IMR-90 (cell line): ENCODE results near the gene LHFPL6. TPM values are rescaled to one million over a fixed set of nuclear protein-coding genes. Genes with fewer than 3 reads are reported as not detected.

Source experiments
- ATAC-seq: fragments of 200-7000 bp; cut with Tn5 transposase; 2 replicates; pipeline ENCODE4 v1.9.1; 2020; ENCODE audit warnings: low read depth, mild to moderate bottlenecking, moderate library complexity
- BruUV-seq: library from RNA; stranded (reverse); fragments of 400-500 nt; replicated peaks from 2 replicates; lab custom pipeline; 2021; lab: Mats Ljungman, UMichigan
- CTCF ChIA-PET: fragments of 300-600 bp; formaldehyde crosslinking; extraction: SDS; loops from one replicate; lab custom pipeline; 2021; ENCODE audit warnings: antibody characterized with exemption; lab: Yijun Ruan, JAX
- POLR2A ChIA-PET: fragments of 300-600 bp; sonication (Branson Sonifier 250); formaldehyde crosslinking; loops from one replicate; lab custom pipeline; 2022; ENCODE audit warnings: antibody characterized with exemption; ENCODE audit not compliant: unreplicated experiment; lab: Charles Lee
- DNase-seq: peaks from one replicate; pipeline ENCODE4 v3.0.0; 2013
- H2AFZ ChIP-seq: replicated peaks from 2 replicates; pipeline ENCODE3; 2013; ENCODE audit warnings: low read length, mild to moderate bottlenecking; ENCODE audit not compliant: poor library complexity
- H2AK5ac ChIP-seq: 2 replicates; pipeline ENCODE4 v1.6.1; 2013; ENCODE audit warnings: low read depth, low read length, inconsistent platforms
- H2AK9ac ChIP-seq: replicated peaks from 2 replicates; pipeline ENCODE3; 2013; ENCODE audit warnings: mild to moderate bottlenecking, low read depth, low read length, moderate library complexity; ENCODE audit not compliant: poor library complexity
- H2BK120ac ChIP-seq: 2 replicates; pipeline ENCODE4 v1.6.1; 2013; ENCODE audit warnings: low read depth, low read length, inconsistent platforms
- H2BK15ac ChIP-seq: 3 replicates; pipeline ENCODE4 v1.6.1; 2013; ENCODE audit warnings: low read depth, low read length, inconsistent platforms
- H2BK20ac ChIP-seq: 2 replicates; pipeline ENCODE4 v1.6.1; 2013; ENCODE audit warnings: low read depth, mild to moderate bottlenecking, inconsistent platforms, low read length, moderate library complexity
- H2BK5ac ChIP-seq: 2 replicates; pipeline ENCODE4 v1.6.1; 2013; ENCODE audit warnings: mild to moderate bottlenecking, low read depth, low read length, inconsistent platforms; ENCODE audit not compliant: poor library complexity, severe bottlenecking
- H3K14ac ChIP-seq: replicated peaks from 2 replicates; pipeline ENCODE4 v1.6.1; 2013; ENCODE audit warnings: low read depth, low read length, inconsistent platforms
- H3K18ac ChIP-seq: 2 replicates; pipeline ENCODE4 v1.6.1; 2013; ENCODE audit warnings: low read depth, low read length, control low read depth
- H3K23ac ChIP-seq: 2 replicates; pipeline ENCODE4 v1.6.1; 2013; ENCODE audit warnings: low read depth, low read length, inconsistent platforms
- H3K27ac ChIP-seq: 2 replicates; pipeline ENCODE4 v1.5.1; 2013; ENCODE audit warnings: mild to moderate bottlenecking, control low read depth, low read length; ENCODE audit not compliant: insufficient read depth
- H3K27me3 ChIP-seq: 2 replicates; pipeline ENCODE4 v1.6.1; 2013; ENCODE audit warnings: low read length; ENCODE audit not compliant: control insufficient read depth, insufficient read depth
- H3K36me3 ChIP-seq: 2 replicates; pipeline ENCODE4 v1.6.1; 2013; ENCODE audit warnings: low read length, mixed read lengths; ENCODE audit not compliant: control insufficient read depth, insufficient read depth
- H3K4ac ChIP-seq: 2 replicates; pipeline ENCODE4 v1.6.1; 2013; ENCODE audit warnings: low read depth, low read length, inconsistent platforms
- H3K4me1 ChIP-seq: 2 replicates; pipeline ENCODE4 v1.6.1; 2013; ENCODE audit warnings: low read length, mixed read lengths; ENCODE audit not compliant: control insufficient read depth, insufficient read depth
- H3K4me2 ChIP-seq: 2 replicates; pipeline ENCODE4 v1.6.1; 2013; ENCODE audit warnings: low read depth, mild to moderate bottlenecking, control low read depth, low read length, moderate library complexity
- H3K4me3 ChIP-seq: 2 replicates; pipeline ENCODE4 v1.5.1; 2013; ENCODE audit warnings: low read depth, mild to moderate bottlenecking, control low read depth, low read length, moderate library complexity; ENCODE audit not compliant: insufficient read depth
- H3K56ac ChIP-seq: 2 replicates; pipeline ENCODE4 v1.6.1; 2013; ENCODE audit warnings: low read length, inconsistent platforms; ENCODE audit not compliant: insufficient read depth; ENCODE audit errors: extremely low read depth
- H3K79me1 ChIP-seq, 2 experiments: 2 replicates each; pipeline ENCODE4 v1.6.1; 2013; ENCODE audit warnings: low read length in 2 of 2, inconsistent platforms in 1 of 2, low read depth in 1 of 2
- H3K9ac ChIP-seq: 2 replicates; pipeline ENCODE4 v1.6.1; 2013; ENCODE audit warnings: low read depth, low read length, control low read depth
- H3K9me1 ChIP-seq: 2 replicates; pipeline ENCODE4 v1.6.1; 2013; ENCODE audit warnings: low read length, inconsistent platforms; ENCODE audit not compliant: insufficient read depth
- H3K9me3 ChIP-seq: 2 replicates; pipeline ENCODE4 v1.6.1; 2013; ENCODE audit warnings: low read length; ENCODE audit not compliant: control insufficient read depth, insufficient read depth
- H4K20me1 ChIP-seq: 2 replicates; pipeline ENCODE4 v1.6.1; 2013; ENCODE audit warnings: low read length, inconsistent platforms; ENCODE audit not compliant: insufficient read depth
- H4K5ac ChIP-seq: 2 replicates; pipeline ENCODE4 v1.6.1; 2013; ENCODE audit warnings: mild to moderate bottlenecking, low read depth, low read length, control low read depth
- H4K8ac ChIP-seq, 2 experiments: 2 replicates each; pipeline ENCODE4 v1.6.1; 2013; ENCODE audit warnings: low read depth in 2 of 2, low read length in 2 of 2, control low read depth in 1 of 2, inconsistent platforms in 1 of 2
- H4K91ac ChIP-seq: 2 replicates; pipeline ENCODE4 v1.6.1; 2013; ENCODE audit warnings: low read depth, low read length, inconsistent platforms; ENCODE audit not compliant: insufficient read depth
- BHLHE40 ChIP-seq: fragments of 150-350 bp; IDR thresholded peaks from 2 replicates; pipeline ENCODE4 v1.6.1; 2016; ENCODE audit warnings: mild to moderate bottlenecking, low read depth, low read length
- CEBPB ChIP-seq: IDR thresholded peaks from 2 replicates; pipeline ENCODE4 v1.6.1; 2012; ENCODE audit warnings: low read depth, low read length, improper control_type of control experiment
- CHD1 ChIP-seq: IDR thresholded peaks from 2 replicates; pipeline ENCODE4 v1.6.1; 2012; ENCODE audit warnings: low read depth, low read length, improper control_type of control experiment
- CTCF ChIP-seq: conservative IDR thresholded peaks from 2 replicates; pipeline ENCODE4 v1.5.1; 2012; ENCODE audit warnings: mild to moderate bottlenecking, low read depth, low read length, improper control_type of control experiment
- ELK1 ChIP-seq: fragments of 150-350 bp; IDR thresholded peaks from 2 replicates; pipeline ENCODE4 v1.6.1; 2016; ENCODE audit warnings: low read depth, mild to moderate bottlenecking, low read length, moderate library complexity, borderline replicate concordance
- FOS ChIP-seq: fragments of 150-350 bp; IDR thresholded peaks from 2 replicates; pipeline ENCODE4 v1.6.1; 2016; ENCODE audit warnings: low read depth, low read length
- MAFK ChIP-seq: IDR thresholded peaks from 2 replicates; pipeline ENCODE4 v1.6.1; 2012; ENCODE audit warnings: low read depth, low read length, improper control_type of control experiment
- MAZ ChIP-seq: IDR thresholded peaks from 2 replicates; pipeline ENCODE4 v1.6.1; 2012; ENCODE audit warnings: low read depth, mild to moderate bottlenecking, low read length, improper control_type of control experiment, moderate library complexity, borderline replicate concordance
- MXI1 ChIP-seq: IDR thresholded peaks from 2 replicates; pipeline ENCODE4 v1.6.1; 2012; ENCODE audit warnings: low read depth, mild to moderate bottlenecking, low read length, moderate library complexity, borderline replicate concordance
- NFE2L2 ChIP-seq: fragments of 150-350 bp; IDR thresholded peaks from 2 replicates; pipeline ENCODE4 v1.6.1; 2016; ENCODE audit warnings: low read depth, mild to moderate bottlenecking, low read length
- POLR2A ChIP-seq: IDR thresholded peaks from 2 replicates; pipeline ENCODE4 v1.6.1; 2012; ENCODE audit warnings: mild to moderate bottlenecking, low read depth, low read length
- RAD21 ChIP-seq: IDR thresholded peaks from 2 replicates; pipeline ENCODE4 v1.6.1; 2012; ENCODE audit warnings: low read length, improper control_type of control experiment
- RCOR1 ChIP-seq: IDR thresholded peaks from 2 replicates; pipeline ENCODE4 v1.6.1; 2012; ENCODE audit warnings: mild to moderate bottlenecking, low read length, improper control_type of control experiment; ENCODE audit not compliant: insufficient replicate concordance
- RFX5 ChIP-seq: IDR thresholded peaks from 2 replicates; pipeline ENCODE4 v1.8.0; 2012; ENCODE audit warnings: low read depth, mild to moderate bottlenecking, low read length, moderate library complexity
- SMC3 ChIP-seq: fragments of 150-350 bp; IDR thresholded peaks from 2 replicates; pipeline ENCODE4 v1.6.1; 2016; ENCODE audit warnings: low read depth, mild to moderate bottlenecking, antibody characterized with exemption, low read length, moderate library complexity
- USF2 ChIP-seq: fragments of 150-350 bp; IDR thresholded peaks from 2 replicates; pipeline ENCODE4 v1.6.1; 2017; ENCODE audit warnings: mild to moderate bottlenecking, antibody characterized with exemption, low read length, low read depth
- WGBS, 2 experiments: methylation state at CpG; one replicate each; pipeline versions ENCODE4 v1.1.5 to v1.1.7; 2013; ENCODE audit warnings: missing lambda C conversion rate in 2 of 2; ENCODE audit not compliant: insufficient read length in 1 of 2; ENCODE audit errors: extremely low coverage in 2 of 2; 5-methylcytosine and 5-hydroxymethylcytosine counted together
- dilution Hi-C: fragments of 300-500 bp; cut with HindIII; formaldehyde crosslinking; loops from one replicate; pipeline ENCODE4 v1.14.3; 2018; ENCODE audit warnings: low sequenced_read_pairs; ENCODE audit not compliant: unreplicated experiment
- in situ Hi-C: fragments of 300-500 bp; cut with MboI; formaldehyde crosslinking; loops from 3 replicates; pipeline ENCODE4 v1.14.3; 2019; ENCODE audit warnings: low sequenced_read_pairs, inconsistent platforms, mixed read lengths
- intact Hi-C: fragments of 100-400 bp; cut with micrococcal nuclease; formaldehyde crosslinking; loops from 2 replicates; pipeline ENCODE4 v1.10.0; 2022
- polyA plus RNA-seq, 3 experiments: library from polyadenylated mRNA; depleted of rRNA; stranded (reverse); fragments of >200 nt; gene quantifications; 2 replicates each; pipeline ENCODE4 v1.2.3, GENCODE V29; 2012; ENCODE audit warnings: low replicate concordance in 1 of 3
- total RNA-seq: library from RNA; depleted of rRNA; stranded (reverse); fragments of >200 nt; gene quantifications from 2 replicates; pipeline ENCODE4 v1.2.3, GENCODE V29; 2012

Gene LHFPL6
- total and polyA plus RNA-seq, 2 of the 4 experiments (the other 2 are of a cell fraction), result 24.7 to 36.1 TPM

- peaks cover 4% of the 10 kb centered on the region; the same call in 1 of the 2 replicates for H3K9me1 ChIP-seq
- ATAC-seq (no peak), DNase-seq (no peak)
- no peak overlapping the region for H2AK9ac ChIP-seq
- no peak overlapping the region for H2BK120ac ChIP-seq
- dilution Hi-C loops, result no loop called here
- no peaks in the 10 kb centered on the region for H3K4me1 ChIP-seq
- no peak overlapping the region for H2BK20ac ChIP-seq
- no peak overlapping the region for H3K4me3 ChIP-seq
- H3K27me3 ChIP-seq, result no peaks in the 10 kb centered on the region
- no peak overlapping the region for H3K4ac ChIP-seq
- H3K14ac ChIP-seq, result no peak overlapping the region
- H4K5ac ChIP-seq, result no peak overlapping the region
- no peak overlapping the region for H3K18ac ChIP-seq
- in situ Hi-C loops, result no loop called here
- POLR2A ChIA-PET, result no interaction called here
- CTCF ChIA-PET, result no interaction called here
- no peaks in the 10 kb centered on the region for H3K9me3 ChIP-seq
- no peaks in the 10 kb centered on the region for H3K36me3 ChIP-seq
- WGBS, 2 experiments, result no CpG with 5 or more reads among the region's 5 CpGs
- no TSS peak for BruUV-seq
- intact Hi-C loops, result no loop called here
- no peak overlapping the region for H2AFZ ChIP-seq
- H4K20me1 ChIP-seq, result peaks cover 3% of the 10 kb centered on the region
- no peak overlapping the region for H3K23ac ChIP-seq
- no peak overlapping the region for H3K9ac ChIP-seq
- no peak overlapping the region for H4K91ac ChIP-seq
- no peak overlapping the region for H2AK5ac ChIP-seq
- no peak overlapping the region for H2BK5ac ChIP-seq
- H4K8ac ChIP-seq, result no peak overlapping the region
- no peak overlapping the region for H3K27ac ChIP-seq
- TF ChIP-seq FOS, result no peak
- no peak for TF ChIP-seq CHD1
- no peak for TF ChIP-seq MXI1
- TF ChIP-seq MAFK, result no peak
- TF ChIP-seq POLR2A, result no peak
- no peak for TF ChIP-seq BHLHE40
- TF ChIP-seq RCOR1, result no peak
- no peak for TF ChIP-seq NFE2L2
- TF ChIP-seq MAZ, result no peak
- TF ChIP-seq SMC3, result no peak
- no peak for TF ChIP-seq USF2
- no peak for TF ChIP-seq CEBPB
- TF ChIP-seq RFX5, result no peak
- no peak for TF ChIP-seq CTCF
- no peak for TF ChIP-seq ELK1
- TF ChIP-seq RAD21, result no peak
- H3K79me1 ChIP-seq, result peaks cover 6 to 9% of the 10 kb centered on the region in 2 experiments; a peak in 3 of 4 replicates
- no peak overlapping the region for H2BK15ac ChIP-seq
- H3K56ac ChIP-seq, result no peak overlapping the region
- no peak overlapping the region for H3K4me2 ChIP-seq
These were observed 214.0 kb downstream of the LHFPL6 start for GRCh38 chr13:39389013-39389412.
